ENCODE results near the gene EFHC2.

The EFHC2 gene, protein sequence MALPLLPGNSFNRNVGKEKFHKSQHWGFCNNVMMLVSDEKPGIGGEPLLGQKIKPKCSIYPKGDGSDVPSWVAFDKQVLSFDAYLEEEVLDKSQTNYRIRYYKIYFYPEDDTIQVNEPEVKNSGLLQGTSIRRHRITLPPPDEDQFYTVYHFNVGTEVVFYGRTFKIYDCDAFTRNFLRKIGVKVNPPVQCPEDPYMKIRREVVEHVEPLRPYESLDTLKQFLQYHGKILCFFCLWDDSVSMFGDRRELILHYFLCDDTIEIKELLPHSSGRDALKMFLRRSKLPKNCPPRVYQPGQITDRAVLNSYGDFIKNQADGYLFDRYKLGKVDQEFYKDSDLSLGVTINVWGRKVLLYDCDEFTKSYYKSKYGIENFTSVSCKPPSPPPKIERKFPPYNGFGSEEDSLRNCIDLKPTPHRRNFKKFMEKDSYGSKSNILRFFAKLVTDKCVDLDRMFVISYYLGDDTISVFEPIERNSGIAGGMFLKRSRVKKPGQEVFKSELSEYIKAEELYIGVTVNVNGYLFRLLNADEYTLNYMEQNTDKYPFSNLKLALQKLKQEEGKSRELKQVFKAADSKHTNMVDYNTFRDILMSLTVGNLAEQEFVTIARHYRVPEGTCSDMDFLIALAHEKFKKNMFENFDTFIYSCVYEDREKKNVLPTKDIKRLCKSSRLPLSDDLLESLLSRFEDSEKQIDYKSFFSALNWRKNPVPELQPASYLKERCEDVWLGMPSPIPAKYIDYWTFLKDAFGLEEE

DNA sequence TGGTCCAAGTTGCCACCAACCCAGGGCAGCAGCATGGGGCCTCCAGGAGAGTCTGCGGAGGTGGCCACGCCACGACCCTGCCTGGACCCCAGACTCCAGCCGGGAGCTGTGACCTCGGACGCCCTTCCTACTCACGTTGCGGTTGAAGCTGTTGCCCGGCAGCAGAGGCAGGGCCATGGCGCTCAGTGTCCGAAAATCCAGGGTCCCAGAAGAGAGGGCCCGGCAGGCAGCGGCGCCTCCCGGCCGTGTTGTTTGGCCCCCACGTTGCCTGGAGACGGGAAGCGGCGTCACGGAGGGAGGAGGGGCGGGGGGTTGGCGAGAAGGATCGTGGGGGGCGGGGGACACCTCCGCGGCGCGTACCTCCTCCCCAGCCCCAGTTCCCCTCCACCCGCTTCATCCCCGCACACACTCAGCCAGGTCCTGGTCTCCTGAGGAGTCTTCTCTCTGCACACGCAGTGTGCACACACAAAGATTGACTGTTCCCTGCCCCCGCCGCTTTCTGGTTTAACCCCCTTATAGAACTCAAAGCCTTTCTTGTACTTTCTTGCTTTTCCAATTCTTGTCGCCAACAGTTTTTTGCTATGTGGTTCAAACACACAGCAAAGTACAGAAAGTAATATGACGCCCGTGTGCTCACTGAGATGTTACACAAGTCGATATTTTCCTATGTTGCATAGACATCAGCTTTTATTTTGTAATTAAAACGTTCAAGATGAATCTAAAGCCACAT is at the start of gene EFHC2:
Gene EFHC2 (minus strand): TSS at position 261 of the 730 bp plus-strand sequence. CDS start 84 bp downstream, at position 177.
- DNase-seq: peak; percentile 19

DNA sequence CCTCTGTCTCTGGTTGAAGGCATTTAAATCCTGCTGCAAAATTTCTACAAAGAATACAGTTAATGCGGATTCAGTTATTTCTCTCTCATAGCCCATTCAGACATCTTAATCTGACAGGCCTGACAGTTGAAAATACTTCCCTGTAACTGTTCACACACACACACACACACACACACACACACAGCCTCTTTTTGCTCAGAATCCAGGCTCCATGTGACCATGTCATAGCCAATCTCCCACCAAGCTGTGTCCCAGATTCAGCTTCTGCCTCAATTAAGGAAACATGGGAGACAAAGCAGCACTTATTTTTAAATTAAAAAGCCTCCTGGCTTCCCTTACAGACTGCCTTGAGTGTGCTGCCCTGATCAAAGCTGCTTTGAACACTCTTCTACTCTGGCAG is 49.3 kb upstream of the EFHC2 start:
- no peak for DNase-seq

DNA sequence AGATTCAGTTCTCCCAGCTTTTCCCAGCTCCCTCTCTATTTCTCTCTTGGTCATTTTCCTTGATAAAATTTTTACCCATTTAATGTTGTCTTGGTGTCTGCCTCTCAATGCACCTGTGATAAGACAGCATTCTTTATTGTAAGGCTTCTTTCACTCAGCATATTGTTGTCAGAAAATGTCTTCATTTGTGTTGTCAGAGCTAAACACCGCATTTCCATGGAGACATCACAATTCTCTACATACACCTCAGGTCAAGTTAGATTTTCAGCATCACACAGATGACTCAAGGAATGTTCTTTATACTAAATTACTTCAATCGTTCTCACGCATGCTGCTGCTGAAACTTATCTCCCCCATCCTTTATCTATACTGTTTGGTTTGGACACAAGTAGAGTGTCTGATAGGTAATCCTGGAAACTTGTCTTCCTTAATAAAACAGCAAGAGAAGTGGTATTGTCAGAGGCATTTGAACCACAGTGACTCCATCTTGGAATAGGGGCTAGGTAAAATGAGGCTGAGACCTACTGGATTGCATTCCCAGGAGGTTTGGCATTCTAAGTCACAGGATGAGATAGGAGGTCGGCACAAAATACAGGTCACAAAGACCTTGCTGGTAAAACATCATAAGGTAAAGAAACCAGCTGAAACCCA is 41.3 kb upstream of the EFHC2 start:
- no peak for DNase-seq

DNA sequence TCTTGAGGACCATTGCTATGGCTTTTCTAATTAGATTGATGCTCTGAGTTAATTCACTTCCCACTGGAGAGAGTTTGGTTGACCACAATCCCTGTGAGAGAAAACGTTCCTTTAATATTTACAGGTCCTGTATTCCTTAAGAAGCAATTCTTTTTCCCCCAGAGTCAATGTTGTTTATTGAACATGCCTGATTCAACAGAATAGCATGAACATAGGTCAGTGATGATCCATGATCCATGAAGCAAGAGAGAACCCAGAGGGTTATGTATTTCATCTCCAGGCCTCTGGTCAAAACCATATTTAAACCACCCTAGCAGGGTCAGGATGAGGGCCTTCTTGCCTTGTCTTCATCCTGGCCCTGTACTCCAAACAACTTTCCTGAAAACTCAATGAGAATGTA is 39.4 kb upstream of the EFHC2 start:
- no peak for DNase-seq

DNA sequence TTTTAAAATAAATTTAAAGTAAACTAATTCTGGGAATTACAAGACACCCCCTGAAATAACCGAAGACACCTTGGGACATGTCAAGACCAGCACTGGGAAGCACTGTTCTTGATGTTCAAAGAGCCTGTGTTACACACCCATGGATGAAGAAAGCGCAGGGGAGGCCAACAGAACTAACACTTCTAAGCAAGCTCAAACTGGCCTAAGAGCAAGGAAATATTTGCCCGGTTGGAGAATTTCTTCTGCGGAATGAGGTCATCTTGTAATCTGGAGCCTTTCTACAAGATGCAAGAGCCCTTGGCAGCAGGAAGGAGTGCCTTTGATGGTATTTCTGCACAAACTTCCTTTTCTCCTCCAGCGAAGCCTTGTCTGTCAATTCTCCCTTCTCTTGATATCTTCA is 9.3 kb upstream of the EFHC2 start:
- DNase-seq: no peak

DNA sequence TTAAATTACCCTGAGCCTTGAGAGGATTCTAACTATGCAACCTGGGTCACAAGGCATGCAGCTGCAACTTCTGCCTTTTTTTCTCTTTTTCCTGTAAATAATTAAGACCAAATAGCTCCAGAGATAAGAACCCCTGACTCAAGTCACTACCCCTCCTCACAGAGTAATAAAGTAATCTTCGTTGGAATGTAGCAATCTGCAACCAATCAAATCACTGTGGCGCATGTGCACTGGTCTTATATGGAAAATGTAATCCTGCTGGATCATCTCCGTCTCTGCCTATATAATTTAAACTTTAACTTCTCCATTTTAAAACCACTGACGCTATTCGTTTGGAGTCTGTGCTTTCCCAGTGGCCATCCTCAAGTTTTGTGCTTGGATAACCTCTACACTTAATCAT is 6.1 kb upstream of the EFHC2 start:
- no peak for DNase-seq

DNA sequence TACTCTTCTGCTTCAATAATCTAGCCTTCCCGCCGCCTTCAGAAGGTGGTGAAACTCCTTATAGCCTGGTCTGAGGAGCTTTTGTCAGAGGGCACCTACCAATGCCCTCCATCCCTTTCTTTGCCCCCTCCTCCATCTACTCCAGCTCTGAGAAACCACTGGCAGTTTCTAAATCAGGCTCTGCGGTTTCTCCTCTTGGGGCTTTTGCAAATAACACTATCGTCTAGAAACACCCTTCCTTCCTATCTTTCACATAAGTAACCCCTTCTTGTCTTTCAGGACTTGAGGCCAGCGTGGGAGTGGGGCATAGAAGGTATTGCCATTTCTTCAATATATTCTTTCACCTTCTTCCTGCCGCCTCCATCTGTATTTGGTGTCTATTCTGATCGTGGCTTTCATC is 1.2 kb upstream of the EFHC2 start:
- DNase-seq: no peak

DNA sequence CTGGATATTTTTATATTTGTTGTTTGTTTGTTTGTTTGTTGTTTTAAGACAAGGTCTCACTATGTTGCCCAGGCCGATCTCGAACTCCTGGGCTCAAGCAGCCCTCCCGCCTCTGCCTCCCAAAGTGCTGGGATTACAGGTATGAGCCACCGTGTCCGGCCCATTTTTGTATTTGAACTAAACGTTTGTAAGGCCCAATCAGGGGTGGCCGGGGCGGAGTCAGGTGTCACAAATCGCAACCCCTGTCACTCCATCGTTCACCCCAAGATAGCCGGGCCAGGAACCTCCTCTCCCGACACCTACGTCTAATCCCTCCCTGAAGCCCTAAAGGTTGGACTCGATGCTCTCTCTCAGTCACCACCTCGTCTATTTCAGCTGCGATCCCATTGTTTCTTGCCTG is 722 bp upstream of the EFHC2 start:
- peak; percentile 50 for DNase-seq

DNA sequence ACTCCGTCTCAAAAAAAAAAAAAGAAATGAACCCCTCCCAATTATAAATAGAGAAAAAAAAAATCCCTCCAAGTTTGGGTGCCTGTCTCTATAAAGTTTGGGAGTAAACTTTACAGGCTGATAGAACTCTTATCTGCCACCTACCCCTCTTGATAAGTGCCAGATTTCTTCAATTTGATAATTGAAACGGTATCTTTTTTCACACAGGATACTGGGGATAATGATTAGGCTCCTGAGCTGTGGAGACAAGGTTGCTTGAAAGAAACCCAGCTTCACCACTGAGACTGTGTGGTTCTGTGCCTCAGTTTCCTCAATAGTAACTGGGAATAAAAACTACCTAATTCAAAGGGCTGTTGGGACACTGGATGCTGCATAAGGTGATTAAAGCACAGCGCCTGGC is 606 bp downstream of the EFHC2 start:
- DNase-seq: no peak

DNA sequence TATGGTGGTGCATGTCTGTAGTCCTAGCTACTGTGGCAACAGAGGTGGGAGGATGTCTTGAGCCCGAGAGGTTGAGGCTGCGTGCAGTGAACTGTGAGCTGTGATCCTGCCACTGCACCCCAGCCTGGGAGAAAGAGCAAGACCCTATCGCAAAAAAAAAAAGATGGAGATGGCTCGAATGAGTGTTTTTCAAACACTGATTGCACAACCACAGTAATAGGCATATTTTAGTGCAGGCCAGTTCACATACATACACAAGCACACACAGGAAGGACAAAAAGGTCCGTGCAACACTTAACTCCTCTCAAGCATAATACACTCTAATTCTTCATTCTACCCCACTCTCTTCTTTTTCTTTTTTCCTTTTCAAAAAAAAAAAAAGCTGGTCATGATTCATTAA is 5.1 kb downstream of the EFHC2 start:
- DNase-seq: no peak

DNA sequence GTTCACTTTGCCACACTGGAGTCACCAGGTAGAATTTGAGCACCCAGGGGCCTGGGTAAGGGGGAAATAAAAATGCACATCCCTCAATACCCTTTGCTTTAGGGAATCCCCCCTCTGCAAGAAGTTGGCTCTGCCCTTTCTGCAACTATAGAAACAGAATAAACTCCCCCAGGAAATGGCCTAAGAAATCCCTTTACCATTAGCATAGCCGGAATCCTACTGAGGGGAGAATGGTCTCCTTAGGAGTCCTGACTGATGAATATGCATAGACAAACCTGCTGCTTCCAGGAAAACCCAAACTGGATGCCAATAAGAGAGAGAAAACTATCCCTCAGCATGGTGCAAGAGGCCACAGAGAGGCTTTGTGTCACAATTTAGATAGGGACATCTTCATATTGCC is 11.0 kb downstream of the EFHC2 start:
- DNase-seq: no peak

DNA sequence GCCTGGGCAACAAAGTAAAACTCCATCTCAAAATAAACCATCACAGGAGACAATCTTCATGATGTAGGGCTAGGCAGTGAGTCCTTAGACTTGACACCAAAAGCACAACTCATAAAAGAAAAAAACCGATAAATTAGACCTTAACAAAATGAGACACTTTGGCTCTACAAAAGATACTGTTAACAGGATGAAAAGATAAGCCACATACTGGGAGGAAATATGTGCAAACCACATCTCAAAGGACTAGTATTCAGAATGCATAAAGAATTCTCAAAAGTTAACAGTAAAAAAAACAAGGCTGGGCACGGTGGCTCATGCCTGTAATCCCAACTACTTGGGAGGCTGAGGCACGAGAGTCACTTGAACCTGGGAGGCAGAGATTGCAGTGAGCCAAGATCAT is 13.2 kb downstream of the EFHC2 start:
- no peak for DNase-seq

DNA sequence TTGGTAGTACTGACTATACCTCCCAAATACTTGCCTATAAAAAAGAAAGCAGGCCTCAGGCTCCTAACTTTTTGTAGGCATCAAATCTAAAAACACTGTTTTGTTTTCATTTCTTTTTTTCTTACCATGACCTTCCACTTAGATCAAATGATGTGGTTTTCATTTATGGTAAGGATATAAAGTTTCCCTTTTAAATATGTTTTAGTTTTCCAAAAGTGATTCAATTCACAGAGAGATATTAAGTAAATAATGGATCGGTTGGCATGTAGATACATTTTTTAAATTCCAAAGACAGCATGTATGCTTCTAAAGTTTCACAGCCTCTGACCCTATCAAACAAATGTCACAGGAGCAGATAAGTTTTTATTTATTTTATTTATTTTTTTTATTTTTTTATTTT is 23.9 kb downstream of the EFHC2 start:
- no peak for DNase-seq

DNA sequence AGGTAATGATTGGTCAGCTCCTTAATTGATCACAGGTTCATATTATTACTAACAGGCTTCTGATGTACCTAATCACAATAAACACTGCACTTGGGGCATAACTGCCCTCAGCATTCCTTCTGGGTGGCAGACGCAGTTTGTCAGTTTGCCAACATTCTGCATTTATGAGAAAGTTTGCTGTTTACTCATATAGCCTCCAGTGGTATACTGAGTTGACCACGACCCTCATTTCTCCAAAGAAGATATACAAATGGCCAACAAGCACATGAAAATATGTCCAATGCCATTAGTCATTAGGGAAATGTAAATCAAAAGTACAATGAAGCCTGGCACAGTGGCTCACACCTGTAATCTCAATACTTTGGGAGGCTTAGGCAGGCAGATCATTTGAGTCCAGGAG is 26.3 kb downstream of the EFHC2 start:
- DNase-seq: no peak

DNA sequence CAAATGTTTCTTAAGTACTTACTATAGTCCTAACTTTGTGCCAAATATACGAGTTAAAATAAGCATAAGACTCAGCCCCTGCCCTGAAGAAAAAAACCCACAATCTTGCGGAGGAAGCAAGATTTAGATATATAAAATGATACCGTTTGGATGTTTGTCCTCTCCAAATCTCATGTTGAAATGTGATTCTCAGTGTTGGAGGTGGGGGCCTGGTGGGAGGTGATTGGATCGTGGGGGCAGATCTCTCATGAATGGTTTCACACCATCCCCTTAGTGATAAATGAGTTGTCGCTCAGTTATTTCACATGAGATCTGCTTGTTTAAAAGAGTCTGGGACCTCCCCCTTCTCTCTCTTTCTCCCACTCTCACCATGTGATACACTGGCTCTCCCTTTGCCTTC is 28.7 kb downstream of the EFHC2 start:
- DNase-seq: no peak

DNA sequence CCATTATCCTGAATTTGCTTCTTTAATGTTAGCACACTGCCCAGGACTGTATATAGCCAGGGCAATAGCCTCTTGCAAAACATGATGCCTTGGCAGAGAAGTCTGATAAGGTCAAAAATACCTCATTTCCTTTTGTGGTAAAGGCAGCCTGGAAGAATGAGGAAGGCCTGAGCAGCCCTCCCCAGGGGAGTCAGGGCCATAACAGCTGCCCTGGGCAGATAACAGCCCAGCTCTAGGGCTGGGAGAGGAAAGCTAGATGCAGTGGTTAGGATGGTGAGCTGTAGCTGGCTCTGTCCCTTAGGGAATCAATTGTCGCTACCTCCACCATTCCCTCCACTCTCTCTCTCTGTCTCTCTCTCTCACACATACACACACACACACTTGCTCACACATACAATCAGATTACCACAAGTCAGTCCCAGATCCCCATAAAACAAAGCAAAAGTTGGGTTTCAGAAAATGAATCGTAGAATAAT is 29.2 kb downstream of the EFHC2 start:
- no peak for DNase-seq

DNA sequence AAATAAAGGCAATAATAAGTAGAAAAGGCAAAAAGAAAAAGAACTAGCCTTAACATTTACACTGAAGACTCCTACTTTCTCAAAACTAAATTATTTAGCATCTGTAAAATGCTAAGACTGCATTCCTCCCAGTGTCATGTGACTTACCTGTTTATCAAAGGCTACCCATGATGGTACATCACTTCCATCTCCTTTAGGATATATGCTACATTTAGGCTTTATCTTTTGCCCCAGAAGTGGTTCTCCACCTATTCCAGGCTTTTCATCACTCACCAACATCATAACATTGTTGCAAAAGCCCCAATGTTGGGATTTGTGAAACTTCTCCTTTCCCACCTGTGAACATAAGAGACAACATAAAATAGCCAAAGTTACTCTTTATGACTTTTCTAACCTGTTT is 31.1 kb downstream of the EFHC2 start:
- DNase-seq: no peak

DNA sequence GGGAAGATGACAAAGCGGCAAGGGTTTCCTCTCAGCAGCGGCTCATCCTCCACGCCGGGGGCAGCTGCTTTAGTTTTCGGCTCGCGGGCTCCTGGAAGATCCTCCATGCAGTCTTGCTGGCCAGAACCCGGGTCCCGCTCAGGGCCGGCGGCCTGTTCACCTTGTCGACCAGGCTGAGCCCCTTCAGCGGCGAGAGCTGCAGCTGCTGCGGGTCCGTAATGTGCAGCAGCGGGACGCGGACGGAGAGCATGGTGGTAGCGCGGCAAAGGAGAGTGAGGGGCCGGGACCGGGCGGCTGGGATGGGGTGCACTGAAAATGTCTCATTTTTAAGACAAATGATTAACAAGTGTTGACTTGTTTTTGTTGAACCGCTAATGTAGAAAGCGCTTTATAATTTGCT is 33.2 kb downstream of the EFHC2 start:
- no peak for DNase-seq

DNA sequence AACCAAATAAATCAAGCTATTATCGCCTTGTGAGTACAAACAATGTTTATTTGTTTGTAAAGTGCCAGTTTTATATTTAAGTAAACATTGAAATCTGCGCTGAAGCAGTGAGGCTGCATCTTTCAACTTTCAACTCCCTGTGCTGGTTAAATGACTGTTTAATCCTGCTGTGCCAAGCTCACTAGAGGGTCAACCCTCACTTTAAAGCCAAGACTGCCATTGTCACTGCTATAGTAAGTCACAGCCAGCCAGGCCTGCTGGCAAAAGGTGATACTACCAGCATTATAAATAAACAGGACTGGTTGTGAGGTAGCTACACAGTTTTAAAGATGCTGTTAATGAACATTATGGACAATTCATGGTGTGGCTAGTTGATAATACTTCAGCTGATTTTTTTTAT is 34.6 kb downstream of the EFHC2 start:
- no peak for DNase-seq

DNA sequence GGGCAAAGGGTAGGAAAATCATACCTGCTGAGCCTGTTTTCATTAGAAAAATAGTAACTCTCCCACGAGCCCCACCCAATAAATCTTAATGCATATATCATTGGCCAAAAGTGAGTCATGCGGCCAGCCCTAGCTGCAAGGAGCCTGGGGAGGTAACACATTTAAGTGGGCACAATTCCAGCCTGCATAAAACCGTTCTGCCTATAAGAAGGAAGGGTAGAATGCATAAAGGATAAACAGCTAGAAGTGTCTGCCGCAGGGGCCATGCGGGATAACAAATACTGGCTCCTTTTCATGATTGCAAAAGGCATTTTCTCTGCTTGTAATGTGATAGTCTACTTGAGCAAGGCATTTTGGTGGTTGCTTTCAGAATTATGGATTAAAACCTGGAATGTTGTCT is 37.1 kb downstream of the EFHC2 start:
- DNase-seq: no peak

DNA sequence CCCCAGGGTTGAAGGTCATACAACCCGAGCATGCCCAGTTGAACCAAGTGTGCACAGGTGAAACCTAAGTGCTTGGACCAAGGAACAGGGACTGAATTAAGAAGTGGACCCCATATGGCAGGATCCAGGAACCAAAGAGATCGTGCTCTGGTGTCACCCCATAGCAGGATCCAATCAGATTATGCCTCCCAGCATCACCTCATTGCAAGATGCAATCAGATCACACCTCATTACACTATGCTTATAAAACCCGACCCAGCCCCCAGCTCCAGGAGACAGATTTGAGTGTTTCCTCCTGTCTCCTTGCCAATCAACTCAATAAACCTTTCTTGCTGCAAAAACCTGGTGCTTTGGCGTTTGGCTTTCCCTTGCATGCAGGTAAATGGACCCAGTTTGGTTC is 37.6 kb downstream of the EFHC2 start:
- no peak for DNase-seq

DNA sequence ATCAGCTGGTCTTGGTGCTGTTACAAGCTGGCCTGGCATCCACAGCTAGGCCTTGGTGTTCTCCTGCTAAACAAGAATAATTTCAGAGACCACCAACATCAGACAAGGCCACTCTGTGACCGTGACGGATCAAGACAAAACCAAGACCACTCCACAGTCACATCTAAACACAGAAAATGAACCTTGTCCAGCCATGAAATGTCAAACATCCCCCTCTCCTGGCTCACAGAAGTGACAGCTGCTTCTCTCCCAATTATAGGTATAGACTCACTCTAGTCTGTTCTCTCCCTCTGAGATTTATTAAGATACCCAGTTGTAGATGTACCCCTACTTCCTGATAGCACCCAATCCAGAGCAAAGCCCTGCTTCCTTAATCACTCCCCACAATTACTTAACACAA is 40.4 kb downstream of the EFHC2 start:
- no peak for DNase-seq

DNA sequence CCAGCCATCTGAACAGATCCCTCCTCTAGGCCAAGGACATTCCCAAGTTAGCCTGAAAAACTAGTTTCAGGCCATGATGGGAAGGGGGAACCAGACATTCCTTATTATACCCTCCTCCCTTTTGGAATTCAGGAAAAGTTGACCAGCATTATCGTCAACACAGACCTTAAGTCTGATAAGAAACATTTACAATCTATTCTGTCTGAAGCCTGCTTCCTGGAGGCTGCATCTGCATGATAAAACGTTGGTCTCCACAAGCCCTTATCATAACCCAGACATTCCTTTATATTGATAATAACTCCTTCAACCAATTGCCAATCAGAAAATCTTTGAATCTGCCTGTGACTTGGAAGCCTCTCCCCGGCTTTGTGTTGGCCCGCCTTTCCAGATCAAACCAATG is 44.3 kb downstream of the EFHC2 start:
- no peak for DNase-seq
